MM.1S (cell line): Measurements from ENCODE around the gene EI24.

Experiments
- DNase-seq: peaks from one replicate; pipeline ENCODE4 v3.0.0-alpha.2; 2015
- H2AFZ ChIP-seq: fragments of 300-600 bp; sonication (generic); 2 replicates; pipeline ENCODE4 v1.6.0; 2016; ENCODE audit warnings: antibody characterized with exemption, low read length
- H3F3A ChIP-seq: fragments of 300-600 bp; sonication (generic); 2 replicates; pipeline ENCODE4 v1.6.1; 2016; ENCODE audit warnings: mild to moderate bottlenecking, antibody characterized with exemption, low read length, moderate library complexity, mixed read lengths; ENCODE audit not compliant: insufficient read depth
- H3K27ac ChIP-seq: fragments of 300-600 bp; sonication (generic); 2 replicates; pipeline ENCODE4 v1.5.1; 2016; ENCODE audit warnings: mild to moderate bottlenecking, low read length
- H3K27me3 ChIP-seq: fragments of 300-600 bp; sonication (generic); replicated peaks from 2 replicates; pipeline ENCODE4 v1.6.0; 2016; ENCODE audit warnings: low read length; ENCODE audit not compliant: insufficient read depth
- H3K36me3 ChIP-seq: fragments of 300-600 bp; sonication (generic); replicated peaks from 2 replicates; pipeline ENCODE4 v1.6.1; 2016; ENCODE audit warnings: mild to moderate bottlenecking, low read length, mixed read lengths; ENCODE audit not compliant: insufficient read depth
- H3K4me1 ChIP-seq: fragments of 300-600 bp; sonication (generic); 2 replicates; pipeline ENCODE4 v1.6.1; 2016; ENCODE audit warnings: low read length, mixed read lengths
- H3K4me2 ChIP-seq: fragments of 300-600 bp; sonication (generic); 2 replicates; pipeline ENCODE4 v1.6.0; 2016; ENCODE audit warnings: low read depth, low read length
- H3K4me3 ChIP-seq: fragments of 300-600 bp; sonication (generic); 2 replicates; pipeline ENCODE4 v1.5.1; 2016; ENCODE audit warnings: low read length, mixed read lengths
- H3K79me2 ChIP-seq: fragments of 300-600 bp; sonication (generic); 2 replicates; pipeline ENCODE4 v1.6.1; 2016; ENCODE audit warnings: mixed run types, low read length, mixed read lengths
- H3K9ac ChIP-seq: fragments of 300-600 bp; sonication (generic); 2 replicates; pipeline ENCODE4 v1.6.1; 2016; ENCODE audit warnings: low read length, mixed read lengths
- H3K9me2 ChIP-seq: fragments of 300-600 bp; sonication (generic); replicated peaks from 2 replicates; pipeline ENCODE4 v1.6.1; 2016; ENCODE audit warnings: mild to moderate bottlenecking, low read length, mixed read lengths; ENCODE audit not compliant: insufficient read depth
- H3K9me3 ChIP-seq: fragments of 300-600 bp; sonication (generic); replicated peaks from 2 replicates; pipeline ENCODE4 v1.6.1; 2016; ENCODE audit warnings: mild to moderate bottlenecking, low read length, mixed read lengths; ENCODE audit not compliant: insufficient read depth
- H4K20me1 ChIP-seq: fragments of 300-600 bp; sonication (generic); 2 replicates; pipeline ENCODE4 v1.6.1; 2016; ENCODE audit warnings: mild to moderate bottlenecking, low read length, moderate library complexity, mixed read lengths; ENCODE audit not compliant: insufficient read depth
- EZH2 ChIP-seq: fragments of 300-600 bp; sonication (generic); optimal IDR thresholded peaks from 2 replicates; pipeline ENCODE3; 2017; ENCODE audit warnings: low read depth, mild to moderate bottlenecking, antibody characterized with exemption, low read length, mixed read lengths
- EZH2phosphoT487 ChIP-seq: fragments of 300-600 bp; sonication (generic); IDR thresholded peaks from 2 replicates; pipeline ENCODE4 v1.6.1; 2018; ENCODE audit warnings: antibody characterized with exemption, low read length
- TF ChIP-seq, protein P1 (sequence below): fragments of 300-600 bp; sonication (generic); IDR thresholded peaks from 2 replicates; pipeline ENCODE4 v1.5.1; 2016; ENCODE audit warnings: antibody characterized with exemption, low read length, mixed read lengths

Gene EI24

DNA sequence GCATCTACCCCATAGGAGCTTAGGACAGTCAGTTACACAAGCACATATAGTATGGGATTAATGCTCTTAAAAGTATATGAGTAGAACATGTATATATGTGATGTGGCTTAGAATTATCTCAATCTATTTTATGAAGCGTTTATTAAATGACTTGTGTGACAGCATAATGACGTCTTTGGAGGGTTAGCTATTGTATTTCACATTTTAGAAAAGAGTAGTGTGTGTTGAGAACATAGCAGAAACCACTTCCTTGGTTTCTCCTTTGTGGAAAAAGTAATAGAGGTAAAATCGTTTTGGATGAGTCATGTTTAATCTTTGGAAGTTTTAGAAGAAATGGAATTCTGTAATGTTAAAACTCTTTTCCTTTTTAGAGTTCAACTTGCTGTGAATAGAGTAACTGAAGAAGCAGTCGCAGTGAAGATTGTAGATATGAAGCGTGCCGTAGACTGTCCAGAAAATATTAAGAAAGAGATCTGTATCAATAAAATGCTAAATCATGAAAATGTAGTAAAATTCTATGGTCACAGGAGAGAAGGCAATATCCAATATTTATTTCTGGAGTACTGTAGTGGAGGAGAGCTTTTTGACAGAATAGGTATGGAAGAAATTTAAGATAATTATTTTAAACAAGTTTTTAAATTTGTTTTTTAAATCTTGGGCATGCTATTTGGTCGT is 58.1 kb downstream of the EI24 start:
- H3K9me3 ChIP-seq: no peaks in the 10 kb centered on the region
- H3F3A ChIP-seq: peaks cover 24% of the 10 kb centered on the region
- peak overlapping the region; percentile 80 for H3K9ac ChIP-seq
- H3K4me3 ChIP-seq: peak overlapping the region; percentile 79
- DNase-seq: no peak
- H4K20me1 ChIP-seq: no peaks in the 10 kb centered on the region
- H3K4me2 ChIP-seq: peak overlapping the region; percentile 82
- no peak for TF ChIP-seq EZH2
- no peak for TF ChIP-seq EZH2phosphoT487
- TF ChIP-seq, protein P1, sequence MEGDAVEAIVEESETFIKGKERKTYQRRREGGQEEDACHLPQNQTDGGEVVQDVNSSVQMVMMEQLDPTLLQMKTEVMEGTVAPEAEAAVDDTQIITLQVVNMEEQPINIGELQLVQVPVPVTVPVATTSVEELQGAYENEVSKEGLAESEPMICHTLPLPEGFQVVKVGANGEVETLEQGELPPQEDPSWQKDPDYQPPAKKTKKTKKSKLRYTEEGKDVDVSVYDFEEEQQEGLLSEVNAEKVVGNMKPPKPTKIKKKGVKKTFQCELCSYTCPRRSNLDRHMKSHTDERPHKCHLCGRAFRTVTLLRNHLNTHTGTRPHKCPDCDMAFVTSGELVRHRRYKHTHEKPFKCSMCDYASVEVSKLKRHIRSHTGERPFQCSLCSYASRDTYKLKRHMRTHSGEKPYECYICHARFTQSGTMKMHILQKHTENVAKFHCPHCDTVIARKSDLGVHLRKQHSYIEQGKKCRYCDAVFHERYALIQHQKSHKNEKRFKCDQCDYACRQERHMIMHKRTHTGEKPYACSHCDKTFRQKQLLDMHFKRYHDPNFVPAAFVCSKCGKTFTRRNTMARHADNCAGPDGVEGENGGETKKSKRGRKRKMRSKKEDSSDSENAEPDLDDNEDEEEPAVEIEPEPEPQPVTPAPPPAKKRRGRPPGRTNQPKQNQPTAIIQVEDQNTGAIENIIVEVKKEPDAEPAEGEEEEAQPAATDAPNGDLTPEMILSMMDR: no peak
- H3K36me3 ChIP-seq: no peaks in the 10 kb centered on the region; the same call in 1 of the 2 replicates
- no peaks in the 10 kb centered on the region for H3K9me2 ChIP-seq
- H3K27ac ChIP-seq: peak overlapping the region; percentile 92; the same call in 1 of the 2 replicates
- H3K79me2 ChIP-seq: peaks cover 57% of the 10 kb centered on the region
- no peaks in the 10 kb centered on the region for H3K27me3 ChIP-seq
- H3K4me1 ChIP-seq: peaks cover 19% of the 10 kb centered on the region
- no peak overlapping the region for H2AFZ ChIP-seq
